IPS-20b (cell line): ENCODE measurements around the gene SLC6A6.

Experiments used
- H3K27ac ChIP-seq: one replicate; pipeline ENCODE4 v1.5.1; 2013; ENCODE audit warnings: low read length
- H3K27me3 ChIP-seq: 2 replicates; pipeline ENCODE4 v1.6.1; 2013; ENCODE audit warnings: mild to moderate bottlenecking, low read length, inconsistent platforms; ENCODE audit not compliant: insufficient read depth
- H3K36me3 ChIP-seq: 2 replicates; pipeline ENCODE4 v1.6.1; 2013; ENCODE audit warnings: low read depth, mild to moderate bottlenecking, inconsistent platforms, low read length, moderate library complexity; ENCODE audit not compliant: insufficient read depth
- H3K4me1 ChIP-seq: 2 replicates; pipeline ENCODE4 v1.6.1; 2013; ENCODE audit warnings: mild to moderate bottlenecking, control low read depth, inconsistent platforms, low read length, moderate library complexity; ENCODE audit not compliant: insufficient read depth
- H3K4me3 ChIP-seq: 2 replicates; pipeline ENCODE4 v1.5.1; 2013; ENCODE audit warnings: mild to moderate bottlenecking, low read length, inconsistent platforms
- H3K9ac ChIP-seq: 2 replicates; pipeline ENCODE4 v1.6.1; 2013; ENCODE audit warnings: low read depth, mild to moderate bottlenecking, inconsistent platforms, low read length, moderate library complexity
- H3K9me3 ChIP-seq: 2 replicates; pipeline ENCODE4 v1.6.1; 2013; ENCODE audit warnings: mild to moderate bottlenecking, low read depth, low read length, inconsistent platforms; ENCODE audit not compliant: insufficient read depth

Gene SLC6A6

DNA sequence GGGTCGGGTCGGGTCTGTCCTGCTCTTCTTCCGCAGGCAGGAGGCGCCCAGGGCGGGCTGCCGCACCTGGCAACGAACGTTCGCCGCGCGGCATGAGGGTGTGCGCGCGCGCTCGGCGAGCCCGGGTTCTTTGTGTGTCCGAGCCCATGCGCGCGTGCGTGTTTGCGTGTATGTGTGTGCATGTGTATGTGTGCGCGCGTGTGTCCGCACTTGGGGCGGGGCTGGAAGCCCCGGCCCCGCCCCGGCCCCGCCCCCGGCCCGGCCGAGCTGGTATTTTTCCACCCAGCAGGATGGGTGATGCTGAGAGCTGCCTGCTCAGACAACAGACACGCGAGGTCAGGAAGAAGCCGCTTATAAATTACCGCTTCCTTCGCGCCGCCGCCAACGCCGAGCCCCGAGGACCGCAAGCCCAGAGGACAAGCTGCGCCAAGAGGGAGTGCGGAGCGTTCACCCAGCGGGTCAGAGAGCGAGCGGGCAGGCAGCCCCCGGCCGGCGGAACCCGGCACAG is at the start of gene SLC6A6:
TSS of gene SLC6A6 (plus strand) at position 303 of the 508 bp plus-strand sequence. CDS start 41,029 bp downstream, outside the sequence.
- Histone ChIP-seq H3K36me3 (peaks cover 7% of the 10 kb centered on the region; the same call in 1 of the 2 replicates), H3K9ac (peak within 1 kb of the TSS; percentile 85), H3K4me3 (peak within 1 kb of the TSS; percentile 91), H3K27ac (peak within 1 kb of the TSS; percentile 42), H3K9me3 (no peaks in the 10 kb centered on the region), H3K4me1 (peaks cover 15% of the 10 kb centered on the region), H3K27me3 (peaks cover 4% of the 10 kb centered on the region; the same call in 1 of the 2 replicates)

DNA sequence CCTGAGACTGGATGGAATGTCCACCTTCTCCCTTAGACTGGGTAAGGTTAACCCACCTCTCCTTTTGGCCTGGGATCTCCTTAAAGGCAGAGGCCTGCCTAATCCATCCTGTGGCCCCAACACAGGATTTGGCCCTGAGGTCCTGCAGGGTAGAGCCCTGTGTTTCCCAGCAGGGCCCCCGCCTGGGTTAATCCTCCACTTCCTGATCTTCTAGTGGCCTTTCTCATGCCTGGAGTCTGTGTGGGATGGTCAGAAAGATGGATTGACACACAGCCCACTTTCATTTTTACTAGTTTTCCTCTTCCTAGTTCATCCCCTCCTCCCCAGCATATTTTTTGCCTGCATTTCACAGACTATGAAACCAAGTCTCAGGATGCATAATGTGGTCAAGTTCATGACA is 48.9 kb upstream of the SLC6A6 start:
- Histone ChIP-seq H3K4me1 (peaks cover 3% of the 10 kb centered on the region; the same call in 1 of the 2 replicates), H3K4me3 (no peak overlapping the region), H3K9ac (no peak overlapping the region), H3K36me3 (no peaks in the 10 kb centered on the region), H3K9me3 (no peaks in the 10 kb centered on the region), H3K27me3 (no peaks in the 10 kb centered on the region), H3K27ac (no peak overlapping the region)

DNA sequence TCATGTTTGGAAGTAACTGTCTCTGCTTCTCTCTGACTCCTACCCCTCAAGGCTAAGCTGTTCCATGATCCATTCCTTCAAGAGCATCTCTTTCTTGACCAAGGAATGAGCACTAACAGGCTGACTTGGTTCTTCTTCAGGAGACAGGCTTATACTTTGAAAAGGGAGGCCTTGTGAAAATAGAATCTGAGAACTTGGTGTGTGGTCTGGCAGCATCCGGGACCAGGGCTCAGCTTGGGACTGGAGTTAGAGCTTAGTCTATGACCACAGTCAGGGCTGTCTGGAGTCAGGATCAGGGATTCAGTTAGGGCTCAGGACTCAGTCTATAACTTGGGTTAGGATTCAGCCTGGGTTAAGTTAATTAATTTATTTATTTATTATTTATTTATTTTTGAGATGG is 44.9 kb upstream of the SLC6A6 start:
- Histone ChIP-seq H3K9ac (no peak overlapping the region), H3K27ac (no peak overlapping the region), H3K36me3 (no peaks in the 10 kb centered on the region), H3K4me3 (no peak overlapping the region), H3K27me3 (no peaks in the 10 kb centered on the region), H3K4me1 (peaks cover 3% of the 10 kb centered on the region; the same call in 1 of the 2 replicates), H3K9me3 (no peaks in the 10 kb centered on the region)

DNA sequence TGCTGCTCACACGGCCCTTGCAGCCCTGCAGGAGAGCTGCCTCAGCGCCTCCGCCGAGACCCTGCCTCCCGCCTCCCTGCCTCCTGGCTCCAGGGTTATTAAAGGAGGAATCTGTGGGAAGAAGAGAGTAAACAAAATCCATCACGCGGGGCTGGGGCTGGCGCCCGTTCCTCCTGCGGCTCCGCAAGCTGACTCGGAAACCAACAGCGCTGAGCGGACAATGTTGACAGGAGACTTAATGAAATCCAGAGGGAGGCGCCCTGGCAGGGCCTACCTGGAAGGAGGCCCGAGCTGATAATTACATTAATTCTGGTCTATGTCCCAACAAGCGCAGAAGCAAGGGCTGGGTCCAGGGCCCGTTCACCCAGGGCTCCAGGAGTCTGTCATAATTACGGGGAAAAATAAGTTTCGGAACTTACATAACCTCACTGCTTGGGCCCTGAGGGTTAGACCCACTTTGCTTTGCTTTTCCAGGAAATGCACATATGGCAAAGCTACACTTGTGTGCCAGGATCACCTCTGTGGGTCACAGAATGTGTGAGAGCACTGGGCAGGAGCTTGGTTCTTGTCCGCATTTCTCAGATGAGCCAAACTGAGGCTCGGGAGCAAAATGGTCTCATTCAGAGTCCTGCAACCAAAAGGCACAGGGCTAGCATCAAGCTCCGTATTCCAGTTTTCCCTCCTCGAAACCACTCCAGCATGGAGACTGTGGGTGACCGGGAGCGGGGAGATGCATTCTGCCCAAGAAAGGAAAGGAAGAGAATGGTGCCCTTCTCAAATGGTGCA is 43.8 kb upstream of the SLC6A6 start:
- Histone ChIP-seq H3K4me3 (no peak overlapping the region), H3K9me3 (no peaks in the 10 kb centered on the region), H3K27ac (no peak overlapping the region), H3K36me3 (no peaks in the 10 kb centered on the region), H3K4me1 (peaks cover 2% of the 10 kb centered on the region; the same call in 1 of the 2 replicates), H3K9ac (no peak overlapping the region), H3K27me3 (no peaks in the 10 kb centered on the region)

DNA sequence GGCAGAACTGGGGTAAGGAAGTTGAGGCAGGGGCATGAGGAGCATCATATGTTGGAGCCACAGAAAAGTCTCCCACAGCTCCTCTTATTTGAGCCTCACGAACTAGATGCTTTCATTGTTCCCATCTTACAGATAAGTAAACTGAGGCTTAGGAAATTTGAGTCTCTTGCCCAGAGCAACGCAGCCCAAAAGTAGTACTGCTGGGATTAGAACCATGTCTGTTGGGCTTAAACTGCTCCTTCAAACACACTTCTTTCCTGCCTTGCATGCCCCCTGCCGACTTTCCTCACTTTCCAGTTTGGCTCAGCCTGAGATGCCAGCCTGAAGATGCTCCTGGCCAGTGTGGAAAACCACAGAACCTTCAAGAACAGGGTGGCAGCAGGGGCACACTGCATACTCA is 43.1 kb upstream of the SLC6A6 start:
- Histone ChIP-seq H3K9me3 (no peaks in the 10 kb centered on the region), H3K4me1 (no peaks in the 10 kb centered on the region), H3K9ac (no peak overlapping the region), H3K36me3 (no peaks in the 10 kb centered on the region), H3K27ac (no peak overlapping the region), H3K4me3 (no peak overlapping the region), H3K27me3 (no peaks in the 10 kb centered on the region)

DNA sequence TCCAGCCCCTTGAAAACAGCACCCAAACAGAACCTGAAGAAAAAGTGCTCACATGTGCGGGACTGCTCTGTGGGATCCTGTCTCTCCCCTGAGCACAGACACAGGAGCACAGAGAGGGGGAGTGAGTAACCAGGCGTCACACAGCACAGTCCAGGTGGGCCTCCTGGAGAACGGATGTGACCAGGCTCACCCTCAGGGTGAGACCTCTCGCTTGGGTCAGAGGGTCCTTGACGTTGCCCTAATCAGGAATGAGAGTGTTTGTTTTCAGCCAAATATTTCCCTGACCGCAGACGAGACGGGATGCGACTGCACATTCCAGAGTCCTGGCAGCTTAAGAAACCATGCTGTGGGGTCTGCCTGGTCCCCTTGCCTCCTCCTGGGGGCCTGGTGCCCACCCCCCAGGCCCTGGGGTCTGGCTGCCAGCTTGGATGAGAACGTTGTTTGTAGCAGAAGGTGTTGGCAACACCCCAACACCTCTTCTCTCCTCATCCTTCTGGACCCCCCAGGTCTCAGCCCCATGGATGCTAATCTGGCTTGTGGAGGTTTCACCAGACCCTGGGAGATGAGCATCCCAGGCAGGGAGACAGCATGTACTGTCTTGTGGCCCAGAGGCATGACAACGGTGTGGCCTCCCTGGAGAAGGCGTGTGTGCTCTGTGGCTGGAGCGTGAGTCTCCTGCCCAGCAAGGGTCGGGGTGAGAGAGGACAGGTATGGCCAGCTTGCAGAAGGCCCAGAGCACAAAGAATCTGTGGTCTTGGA is 42.1 kb upstream of the SLC6A6 start:
- Histone ChIP-seq H3K9me3 (no peaks in the 10 kb centered on the region), H3K36me3 (no peaks in the 10 kb centered on the region), H3K27ac (no peak overlapping the region), H3K27me3 (no peaks in the 10 kb centered on the region), H3K4me1 (no peaks in the 10 kb centered on the region), H3K9ac (no peak overlapping the region), H3K4me3 (no peak overlapping the region)

DNA sequence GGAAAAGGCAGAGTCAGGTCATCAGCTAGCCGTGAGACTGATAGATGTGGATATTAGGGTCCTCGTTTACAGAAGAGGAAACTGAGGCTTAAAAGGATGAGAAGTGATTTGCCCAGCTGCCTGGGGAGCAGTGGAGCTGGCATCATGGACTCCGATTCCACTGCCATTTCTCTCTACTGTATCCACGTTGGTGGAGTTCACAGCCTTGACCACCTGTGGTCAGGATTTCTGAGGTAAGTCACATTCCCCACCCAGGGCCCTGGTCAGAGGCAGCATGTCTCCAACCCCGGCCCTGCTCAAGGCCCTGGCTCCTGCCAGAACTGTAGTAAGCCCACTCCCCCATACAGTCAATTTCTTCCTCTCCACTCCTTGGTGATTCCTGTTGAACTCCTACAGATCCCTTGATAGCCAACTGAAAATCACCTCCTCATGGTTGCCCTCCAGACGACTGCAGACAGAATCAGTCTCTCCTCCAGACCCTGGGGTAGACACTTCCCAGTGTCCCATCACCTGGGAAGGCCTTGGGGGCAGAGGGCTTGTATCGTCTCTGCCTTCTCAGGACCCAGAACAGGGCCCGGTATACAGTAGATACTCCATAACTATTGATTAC is 41.2 kb upstream of the SLC6A6 start:
- no peaks in the 10 kb centered on the region for H3K4me1 ChIP-seq
- no peak overlapping the region for H3K4me3 ChIP-seq
- no peaks in the 10 kb centered on the region; the same call in 1 of the 2 replicates for H3K27me3 ChIP-seq
- no peaks in the 10 kb centered on the region for H3K9me3 ChIP-seq
- no peak overlapping the region for H3K9ac ChIP-seq
- H3K27ac ChIP-seq = no peak overlapping the region
- H3K36me3 ChIP-seq = no peaks in the 10 kb centered on the region

DNA sequence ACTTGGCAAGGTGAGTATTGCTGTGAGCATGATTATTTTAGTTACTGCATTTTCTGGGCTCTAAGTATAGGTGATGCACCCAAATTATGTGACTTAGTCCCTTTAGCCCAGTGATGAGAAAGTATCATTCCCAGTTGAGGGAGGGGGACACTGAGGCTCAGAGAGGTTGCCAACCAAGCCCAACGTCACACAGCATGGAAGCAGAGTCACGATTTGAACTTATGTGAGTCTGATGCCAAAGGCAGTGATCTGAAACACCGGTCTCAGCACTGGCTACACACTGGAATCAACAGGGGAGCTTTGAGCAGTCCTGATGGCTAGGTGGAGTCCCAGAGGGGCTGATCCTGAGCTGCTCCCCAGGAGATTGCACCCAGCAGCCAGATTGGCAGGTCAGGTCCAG is 39.5 kb upstream of the SLC6A6 start:
- Histone ChIP-seq H3K36me3 (no peaks in the 10 kb centered on the region), H3K27ac (no peak overlapping the region), H3K9ac (no peak overlapping the region), H3K4me3 (no peak overlapping the region), H3K4me1 (no peaks in the 10 kb centered on the region), H3K27me3 (no peaks in the 10 kb centered on the region; the same call in 1 of the 2 replicates), H3K9me3 (no peaks in the 10 kb centered on the region)

DNA sequence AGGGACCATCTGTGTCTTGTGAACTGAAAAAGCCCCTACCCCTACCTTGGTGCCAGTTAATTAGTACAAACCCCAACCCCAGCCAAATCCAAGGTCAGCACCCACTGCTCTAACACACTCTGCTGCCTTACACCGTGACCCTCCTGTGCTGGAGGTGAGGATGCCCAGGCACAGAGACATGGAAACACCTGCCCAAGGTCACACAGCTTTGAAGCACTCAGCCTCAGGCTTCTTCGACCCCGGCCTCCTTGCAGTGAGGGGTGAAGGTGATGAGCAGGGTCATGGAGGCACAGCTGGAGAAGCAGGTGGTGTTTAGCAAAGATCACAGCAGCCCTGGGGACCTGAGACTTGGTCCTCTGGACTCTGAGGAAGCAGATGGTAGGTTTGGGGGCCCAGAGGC is 39.0 kb upstream of the SLC6A6 start:
- H3K27ac ChIP-seq = no peak overlapping the region
- no peak overlapping the region for H3K4me3 ChIP-seq
- no peaks in the 10 kb centered on the region for H3K36me3 ChIP-seq

DNA sequence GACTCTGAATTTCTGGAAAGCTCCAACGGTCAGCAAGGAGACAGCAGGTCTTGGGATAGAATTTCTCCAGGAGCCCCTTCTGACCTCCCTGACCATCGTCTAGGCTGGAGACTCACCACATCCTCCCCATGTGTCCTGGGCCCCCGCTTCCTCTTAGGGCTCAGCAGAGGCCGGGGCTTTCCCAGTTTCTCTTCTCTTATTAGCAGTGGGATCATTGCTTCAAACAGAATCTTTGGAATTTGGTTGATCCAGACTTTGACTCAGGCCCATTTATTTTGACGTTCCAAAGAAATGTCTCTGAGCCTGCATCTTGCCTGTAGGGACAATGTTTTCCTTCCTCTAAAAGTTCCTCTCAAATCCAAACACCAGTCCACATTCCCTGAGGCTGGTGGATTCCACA is 38.4 kb upstream of the SLC6A6 start:
- Histone ChIP-seq H3K9me3 (no peaks in the 10 kb centered on the region), H3K4me1 (no peaks in the 10 kb centered on the region), H3K36me3 (no peaks in the 10 kb centered on the region), H3K9ac (no peak overlapping the region), H3K27me3 (no peaks in the 10 kb centered on the region; the same call in 1 of the 2 replicates), H3K27ac (no peak overlapping the region), H3K4me3 (no peak overlapping the region)

More for the DNA sequence above, 39.0 kb upstream of the SLC6A6 start:
- no peaks in the 10 kb centered on the region; the same call in 1 of the 2 replicates for H3K27me3 ChIP-seq
- no peaks in the 10 kb centered on the region for H3K9me3 ChIP-seq
- H3K4me1 ChIP-seq = no peaks in the 10 kb centered on the region
- no peak overlapping the region for H3K9ac ChIP-seq

DNA sequence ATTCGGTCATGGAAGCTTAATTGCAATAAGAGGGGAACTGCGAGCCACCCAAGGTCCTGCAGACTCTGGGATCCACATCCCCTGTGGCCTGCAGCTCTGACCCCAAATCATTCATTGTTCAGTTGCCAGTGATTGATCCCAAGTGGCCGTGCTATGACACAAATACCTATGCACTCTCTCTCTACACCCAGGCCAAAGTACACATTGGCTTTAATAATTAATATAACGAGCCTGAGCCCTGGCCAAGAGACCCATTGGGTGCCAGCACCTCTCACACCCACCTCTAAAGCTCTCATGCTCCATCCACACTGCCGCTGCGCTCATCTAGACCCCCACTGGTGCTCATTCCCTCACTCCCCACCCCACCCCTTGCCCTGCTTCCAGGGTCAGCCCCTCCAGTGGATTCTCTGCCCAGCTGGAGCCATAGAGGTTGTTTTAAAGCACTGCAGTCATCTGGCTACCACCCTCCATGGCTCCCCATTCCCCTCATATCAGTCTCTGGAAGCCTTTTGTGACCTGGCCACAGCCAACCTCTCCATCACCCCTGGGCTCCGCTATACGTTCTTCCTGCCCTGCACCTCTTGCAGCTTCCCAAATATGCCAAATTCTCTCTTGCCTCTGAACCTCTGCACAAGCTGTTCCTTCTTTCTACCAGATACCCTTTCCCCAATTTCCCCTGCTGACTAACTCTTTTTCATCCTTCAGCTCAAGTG is 37.7 kb upstream of the SLC6A6 start:
- H3K4me1 ChIP-seq = no peaks in the 10 kb centered on the region
- H3K9ac ChIP-seq = no peak overlapping the region
- no peak overlapping the region for H3K4me3 ChIP-seq
- no peaks in the 10 kb centered on the region; the same call in 1 of the 2 replicates for H3K27me3 ChIP-seq
- no peaks in the 10 kb centered on the region for H3K9me3 ChIP-seq
- H3K27ac ChIP-seq = no peak overlapping the region
- H3K36me3 ChIP-seq = no peaks in the 10 kb centered on the region
